A549 (cell line): Measurements from ENCODE around the gene GGT5. TPM values are rescaled to one million over a fixed set of nuclear protein-coding genes. Genes with fewer than 3 reads are reported as not detected.
"Not testable (repeated sequence)": the region's sequence is repeated elsewhere in the genome, so short reads cannot be mapped to it uniquely, and the experiment has no call there.

Source experiments
- ATAC-seq, 2 experiments: fragments of 200-7000 bp in 1 of 2; fragments of >200 bp in 1 of 2; cut with Nextera tagmentation in 1 of 2; cut with Tn5 transposase in 1 of 2; 3 replicates each; pipeline versions ENCODE4 v1.8.0 to v1.9.1; 2018 to 2020; ENCODE audit warnings: mild to moderate bottlenecking in 1 of 2, moderate library complexity in 1 of 2
- CTCF ChIA-PET: fragments of 300-600 bp; sonication (Branson Sonifier 250); formaldehyde crosslinking; extraction: SDS; loops from one replicate; lab custom pipeline; 2021; ENCODE audit warnings: antibody characterized with exemption, inconsistent platforms; lab: Yijun Ruan, JAX
- POLR2A ChIA-PET: fragments of 350-600 bp; formaldehyde crosslinking; extraction: SDS; loops from one replicate; lab custom pipeline; 2021; ENCODE audit warnings: antibody characterized with exemption, inconsistent platforms; lab: Yijun Ruan, JAX
- DNase-seq, 2 experiments: peaks; one replicate each; pipeline versions ENCODE4 v3.0.0 to v3.0.0-alpha.2; 2011 to 2016; ENCODE audit warnings: low read depth in 1 of 2, low spot score in 1 of 2
- FAIRE-seq: peaks from 2 replicates; lab custom pipeline; 2011; peaks lifted over from hg19 to GRCh38; lab: Jason Lieb, UNC
- H3K27ac ChIP-seq, 2 experiments: fragments of >200 bp; sonication (Bioruptor Twin); formaldehyde crosslinking; 3 replicates each; pipeline ENCODE4 v1.5.1; 2016 to 2017
- H3K4me1 ChIP-seq: fragments of >200 bp; sonication (Bioruptor Twin); formaldehyde crosslinking; 3 replicates; pipeline ENCODE4 v1.6.1; 2016
- H3K4me2 ChIP-seq: fragments of >200 bp; sonication (Bioruptor Twin); formaldehyde crosslinking; 3 replicates; pipeline ENCODE4 v1.6.1; 2016
- H3K4me3 ChIP-seq: fragments of >200 bp; sonication (Bioruptor Twin); formaldehyde crosslinking; 3 replicates; pipeline ENCODE4 v1.5.1; 2016
- H3K9me3 ChIP-seq: fragments of >200 bp; sonication (Bioruptor Twin); formaldehyde crosslinking; 3 replicates; pipeline ENCODE4 v1.6.1; 2016
- BHLHE40 ChIP-seq: IDR thresholded peaks from 2 replicates; pipeline ENCODE4 v1.6.1; 2012; ENCODE audit warnings: low read depth, low read length, inconsistent platforms
- EHF ChIP-seq: fragments of 250-450 bp; sonication (Bioruptor Pico); IDR thresholded peaks from 2 replicates; pipeline ENCODE4 v1.5.0; 2020; ENCODE audit warnings: mild to moderate bottlenecking
- EP300 ChIP-seq, 2 experiments: fragments of >200 bp; sonication (Bioruptor Twin); formaldehyde crosslinking; IDR thresholded peaks; 2 replicates in 1 of 2; 3 replicates in 1 of 2; pipeline ENCODE4 v1.6.1; 2016 to 2017
- ESRRA ChIP-seq: fragments of 150-350 bp; IDR thresholded peaks from 2 replicates; pipeline ENCODE4 v1.6.1; 2014; ENCODE audit warnings: mild to moderate bottlenecking, low read length, borderline replicate concordance
- FOSL2 ChIP-seq, 2 experiments: fragments of 450-650 bp in 1 of 2; fragments of >200 bp in 1 of 2; sonication (Bioruptor Twin) in 1 of 2; formaldehyde crosslinking; IDR thresholded peaks; 2 replicates each; pipeline versions ENCODE4 v1.5.0 to v1.6.1; 2016 to 2020; ENCODE audit warnings: mild to moderate bottlenecking in 1 of 2, moderate library complexity in 1 of 2
- GATA3 ChIP-seq: IDR thresholded peaks from 2 replicates; pipeline ENCODE4 v1.6.1; 2012; ENCODE audit warnings: borderline replicate concordance
- HDAC2 ChIP-seq: fragments of 200-600 bp; sonication (generic); IDR thresholded peaks from 2 replicates; pipeline ENCODE4 v1.6.1; 2016
- MAFK ChIP-seq: fragments of 450-650 bp; IDR thresholded peaks from 2 replicates; pipeline ENCODE4 v1.6.1; 2014; ENCODE audit not compliant: partially characterized antibody
- MAZ ChIP-seq: fragments of 150-350 bp; IDR thresholded peaks from 2 replicates; pipeline ENCODE4 v1.6.1; 2014; ENCODE audit warnings: antibody characterized with exemption, low read depth, low read length, borderline replicate concordance
- NPAS2 ChIP-seq: fragments of 250-450 bp; sonication (Bioruptor Pico); IDR thresholded peaks from 2 replicates; pipeline ENCODE4 v1.8.0; 2022; ENCODE audit warnings: mild to moderate bottlenecking, moderate library complexity, borderline replicate concordance
- PBX3 ChIP-seq: IDR thresholded peaks from 2 replicates; pipeline ENCODE4 v1.6.1; 2012
- RAD21 ChIP-seq, 2 experiments: fragments of >200 bp in 1 of 2; sonication (Bioruptor Twin) in 1 of 2; formaldehyde crosslinking in 1 of 2; IDR thresholded peaks in 1 of 2; conservative IDR thresholded peaks in 1 of 2; 2 replicates in 1 of 2; 3 replicates in 1 of 2; pipeline ENCODE4 v1.6.1; 2012 to 2018; ENCODE audit warnings: inconsistent platforms in 1 of 2
- REST ChIP-seq: fragments of 200-600 bp; sonication (generic); IDR thresholded peaks from 2 replicates; pipeline ENCODE4 v1.6.1; 2016; ENCODE audit warnings: antibody characterized with exemption, mild to moderate bottlenecking, moderate library complexity
- ZFP36 ChIP-seq: fragments of 450-650 bp; IDR thresholded peaks from 2 replicates; pipeline ENCODE4 v1.6.1; 2014; ENCODE audit warnings: borderline replicate concordance; ENCODE audit not compliant: partially characterized antibody
- ZSCAN20 ChIP-seq: fragments of 250-450 bp; sonication (Bioruptor Pico); IDR thresholded peaks from 2 replicates; pipeline ENCODE4 v1.8.0; 2022; ENCODE audit warnings: mild to moderate bottlenecking, moderate library complexity
- WGBS: methylation state at CpG from one replicate; pipeline ENCODE4 v1.1.6; 2017; ENCODE audit errors: missing lambda C conversion rate; 5-methylcytosine and 5-hydroxymethylcytosine counted together
- polyA plus RNA-seq, 4 experiments: library from polyadenylated mRNA; depleted of rRNA in 3 of 4; stranded (reverse); fragments of >200 nt; fragmentation: RNase III in 1 of 4; extraction: RNeasy Plus Mini Kit Qiagen cat#74134 plus additional on column Dnase treatment in 1 of 4; gene quantifications; 2 replicates in 3 of 4; 3 replicates in 1 of 4; pipeline ENCODE4 v1.2.3, GENCODE V29; 2011 to 2017

GGT5 gene
- polyA plus RNA-seq, 2 of the 4 experiments (the other 2 are of a cell fraction), result 2.5 to 3.1 TPM

GRCh38 chr22:24210409-24210808, 34.5 kb downstream of the GGT5 start:
- H3K4me3 ChIP-seq; DNase-seq; FAIRE-seq; H3K9me3 ChIP-seq; ATAC-seq; H3K4me2 ChIP-seq; POLR2A ChIA-PET; TF ChIP-seq FOSL2 (IDR thresholded peaks at IDR 0.05): not testable (repeated sequence)
- Histone ChIP-seq H3K4me1 (peaks cover 49% of the 10 kb centered on the region), H3K27ac (peak overlapping the region; percentile 97 to 100)
- WGBS, result 92% methylated on average over 11 of the region's 11 CpGs
- peak; percentile 30; the same call in 1 of the 2 replicates for TF ChIP-seq FOSL2 (CRISPR knock-in tag; IDR thresholded peaks at IDR 0.05)
- CTCF ChIA-PET, result interaction anchor here (1.0 to 1.5 kb wide), 3 partner anchors 21 to 37 kb away, joined by 3 to 6 read pairs (median 4); no protein-coding TSS in a partner anchor

GRCh38 chr22:24209687-24210086, 35.2 kb downstream of the GGT5 start:
- FAIRE-seq, result no peak
- no peak overlapping the region for H3K4me2 ChIP-seq
- TF ChIP-seq EP300 (IDR thresholded peaks at IDR 0.05) (no peak), NPAS2 (CRISPR knock-in tag) (no peak), GATA3 (no peak), ESRRA (no peak), RAD21 (conservative IDR thresholded peaks at IDR 0.05 in 1 of 2, IDR thresholded peaks at IDR 0.05 in 1 of 2) (no peak), PBX3 (no peak), ZSCAN20 (CRISPR knock-in tag) (no peak), EHF (CRISPR knock-in tag) (no peak), HDAC2 (no peak), MAZ (no peak), REST (no peak), ZFP36 (no peak)
- TF ChIP-seq, all 56 proteins: peak for 0
- WGBS, result 98% methylated on average over 4 of the region's 4 CpGs
- no peak for DNase-seq
- Histone ChIP-seq H3K4me1 (peaks cover 56% of the 10 kb centered on the region), H3K27ac (peak overlapping the region; percentile 97 to 100), H3K4me3 (no peak overlapping the region), H3K9me3 (no peaks in the 10 kb centered on the region)
- POLR2A ChIA-PET, result no interaction called here
- CTCF ChIA-PET, result interaction anchor here (1.0 to 1.5 kb wide), 5 partner anchors 20 to 55 kb away, joined by 3 to 6 read pairs (median 3); no protein-coding TSS in a partner anchor
- no peak for ATAC-seq

GRCh38 chr22:24209016-24209415, 35.9 kb downstream of the GGT5 start:
- Histone ChIP-seq H3K9me3 (no peaks in the 10 kb centered on the region; the same call in 2 of the 3 replicates), H3K4me1 (peaks cover 54% of the 10 kb centered on the region), H3K4me3 (no peak overlapping the region), H3K4me2 (peak overlapping the region; percentile 69), H3K27ac (peak overlapping the region; percentile 97 to 100)
- FAIRE-seq (no peak), ATAC-seq (no peak), DNase-seq (no peak)
- 60% methylated on average over 3 of the region's 3 CpGs for WGBS
- ChIA-PET POLR2A (no interaction called here), CTCF (interaction anchor here (0.8 to 1.3 kb wide), 5 partner anchors 19 to 55 kb away, joined by 3 to 4 read pairs (median 3); no protein-coding TSS in a partner anchor)
- no peak for TF ChIP-seq BHLHE40
- TF ChIP-seq ESRRA, result no peak
- TF ChIP-seq MAFK, result no peak
